HEK293 (cell line): Measurements from ENCODE around the gene BBS9.

Source experiments
- BCL6B ChIP-seq: fragments of 450-650 bp; formaldehyde crosslinking; IDR thresholded peaks from 2 replicates; pipeline ENCODE4 v1.5.1; 2017; ENCODE audit warnings: missing biosample characterization, missing genetic modification characterization
- CTCF ChIP-seq: fragments of 450-650 bp; formaldehyde crosslinking; IDR thresholded peaks from 2 replicates; pipeline ENCODE4 v1.5.1; 2016; ENCODE audit warnings: missing biosample characterization, missing genetic modification characterization
- KLF1 ChIP-seq: fragments of 450-650 bp; formaldehyde crosslinking; IDR thresholded peaks from 2 replicates; pipeline ENCODE4 v1.5.1; 2016; ENCODE audit warnings: missing biosample characterization, missing genetic modification characterization
- PATZ1 ChIP-seq: fragments of 450-650 bp; formaldehyde crosslinking; IDR thresholded peaks from 2 replicates; pipeline ENCODE4 v1.5.1; 2016; ENCODE audit warnings: missing biosample characterization, missing genetic modification characterization
- PRDM10 ChIP-seq: fragments of 450-650 bp; formaldehyde crosslinking; IDR thresholded peaks from 2 replicates; pipeline ENCODE4 v1.5.1; 2016; ENCODE audit warnings: missing biosample characterization, missing genetic modification characterization
- ZEB2 ChIP-seq: fragments of 450-650 bp; formaldehyde crosslinking; IDR thresholded peaks from 2 replicates; pipeline ENCODE4 v1.5.1; 2016; ENCODE audit warnings: missing biosample characterization, missing genetic modification characterization
- ZNF184 ChIP-seq: fragments of 450-650 bp; IDR thresholded peaks from 2 replicates; pipeline ENCODE4 v1.5.1; 2018; ENCODE audit warnings: missing biosample characterization, mild to moderate bottlenecking, missing genetic modification characterization
- ZNF311 ChIP-seq: fragments of 450-650 bp; formaldehyde crosslinking; IDR thresholded peaks from 2 replicates; pipeline ENCODE4 v1.5.1; 2017; ENCODE audit warnings: missing biosample characterization, missing genetic modification characterization, borderline replicate concordance
- ZNF600 ChIP-seq: fragments of 450-650 bp; formaldehyde crosslinking; IDR thresholded peaks from 2 replicates; pipeline ENCODE4 v1.5.1; 2016; ENCODE audit warnings: missing biosample characterization, missing genetic modification characterization
- ZNF664 ChIP-seq: fragments of 450-650 bp; formaldehyde crosslinking; IDR thresholded peaks from 2 replicates; pipeline ENCODE4 v1.5.1; 2016; ENCODE audit warnings: missing biosample characterization, missing genetic modification characterization
- ZNF704 ChIP-seq: fragments of 450-650 bp; formaldehyde crosslinking; IDR thresholded peaks from 2 replicates; pipeline ENCODE4 v1.5.1; 2016; ENCODE audit warnings: missing biosample characterization, missing genetic modification characterization
- ZNF791 ChIP-seq: fragments of 450-650 bp; formaldehyde crosslinking; IDR thresholded peaks from 2 replicates; pipeline ENCODE4 v1.5.1; 2016; ENCODE audit warnings: missing biosample characterization, missing genetic modification characterization

- TF ChIP-seq CTCF = no peak
- no peak for TF ChIP-seq ZNF664 (tag by site-specific recombination)
- no peak for TF ChIP-seq KLF1 (tag by site-specific recombination)
- TF ChIP-seq PRDM10 (tag by site-specific recombination) = no peak
- TF ChIP-seq ZNF184 = no peak
- TF ChIP-seq ZNF704 (tag by site-specific recombination) = no peak
- TF ChIP-seq ZNF600 (tag by site-specific recombination) = no peak
- TF ChIP-seq ZEB2 = no peak
- no peak for TF ChIP-seq ZNF311 (tag by site-specific recombination)
- TF ChIP-seq PATZ1 (tag by site-specific recombination) = no peak
- no peak for TF ChIP-seq ZNF791 (tag by site-specific recombination)
- TF ChIP-seq BCL6B (tag by site-specific recombination) = no peak
Measured at GRCh38 chr7:33432821-33433220, 303.5 kb downstream of the BBS9 start.
